AG10803 (cell line): Measurements from ENCODE around the gene OSGIN1.

ENCODE experiments used
- DNase-seq: peaks from one replicate; pipeline ENCODE4 v3.0.0; 2010; ENCODE audit warnings: low read depth
- H3K4me3 ChIP-seq: 2 replicates; pipeline ENCODE4 v1.5.1; 2011; ENCODE audit warnings: mild to moderate bottlenecking, low read length, control low read depth
- TF ChIP-seq, protein P1 (sequence below): conservative IDR thresholded peaks from 2 replicates; pipeline ENCODE4 v1.5.1; 2011; ENCODE audit warnings: mild to moderate bottlenecking, low read length, control low read depth, inconsistent platforms

The OSGIN1 gene

GRCh38 chr16:83990492-83990891 lies 37.5 kb downstream of the OSGIN1 start:
- no peak for DNase-seq
- TF ChIP-seq, protein P1, sequence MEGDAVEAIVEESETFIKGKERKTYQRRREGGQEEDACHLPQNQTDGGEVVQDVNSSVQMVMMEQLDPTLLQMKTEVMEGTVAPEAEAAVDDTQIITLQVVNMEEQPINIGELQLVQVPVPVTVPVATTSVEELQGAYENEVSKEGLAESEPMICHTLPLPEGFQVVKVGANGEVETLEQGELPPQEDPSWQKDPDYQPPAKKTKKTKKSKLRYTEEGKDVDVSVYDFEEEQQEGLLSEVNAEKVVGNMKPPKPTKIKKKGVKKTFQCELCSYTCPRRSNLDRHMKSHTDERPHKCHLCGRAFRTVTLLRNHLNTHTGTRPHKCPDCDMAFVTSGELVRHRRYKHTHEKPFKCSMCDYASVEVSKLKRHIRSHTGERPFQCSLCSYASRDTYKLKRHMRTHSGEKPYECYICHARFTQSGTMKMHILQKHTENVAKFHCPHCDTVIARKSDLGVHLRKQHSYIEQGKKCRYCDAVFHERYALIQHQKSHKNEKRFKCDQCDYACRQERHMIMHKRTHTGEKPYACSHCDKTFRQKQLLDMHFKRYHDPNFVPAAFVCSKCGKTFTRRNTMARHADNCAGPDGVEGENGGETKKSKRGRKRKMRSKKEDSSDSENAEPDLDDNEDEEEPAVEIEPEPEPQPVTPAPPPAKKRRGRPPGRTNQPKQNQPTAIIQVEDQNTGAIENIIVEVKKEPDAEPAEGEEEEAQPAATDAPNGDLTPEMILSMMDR: no peak
- no peak overlapping the region for H3K4me3 ChIP-seq

- DNase-seq: peak; percentile 58
- TF ChIP-seq, protein P1: no peak
- H3K4me3 ChIP-seq: no peak overlapping the region
Measured at GRCh38 chr16:83992624-83993023, 39.6 kb downstream of the OSGIN1 start.

- TF ChIP-seq, protein P1: no peak
- H3K4me3 ChIP-seq: no peak overlapping the region
- peak; percentile 96 for DNase-seq
Measured at GRCh38 chr16:83994087-83994486, 41.0 kb downstream of the OSGIN1 start.

- H3K4me3 ChIP-seq: no peak overlapping the region
- TF ChIP-seq, protein P1: no peak
- no peak for DNase-seq
Measured at GRCh38 chr16:83994703-83995102, 41.7 kb downstream of the OSGIN1 start.

- TF ChIP-seq, protein P1: no peak
- H3K4me3 ChIP-seq: no peak overlapping the region
- DNase-seq: no peak
Measured at GRCh38 chr16:83995754-83996153, 42.7 kb downstream of the OSGIN1 start.

- TF ChIP-seq, protein P1: no peak
- H3K4me3 ChIP-seq: no peak overlapping the region
- DNase-seq: no peak
Measured at GRCh38 chr16:83996481-83997252, 43.6 kb downstream of the OSGIN1 start.

GRCh38 chr16:83998091-83998490 lies 45.1 kb downstream of the OSGIN1 start:
- TF ChIP-seq, protein P1: no peak
- no peak overlapping the region for H3K4me3 ChIP-seq
- DNase-seq: no peak
